Stimulated activated CD8-positive, alpha-beta memory T cell treated with anti-CD3 and anti-CD28 coated beads, Interleukin-15, amount 100 ng/mL, for 24 hours (primary cell): ENCODE measurements around the gene ST6GALNAC3.
"Not testable (repeated sequence)": the region's sequence is repeated elsewhere in the genome, so short reads cannot be mapped to it uniquely, and the experiment has no call there.

Experiments used
- DNase-seq: peaks from one replicate; pipeline ENCODE4 v3.0.0-alpha.2; 2020; ENCODE audit warnings: low read depth

The ST6GALNAC3 gene

DNA sequence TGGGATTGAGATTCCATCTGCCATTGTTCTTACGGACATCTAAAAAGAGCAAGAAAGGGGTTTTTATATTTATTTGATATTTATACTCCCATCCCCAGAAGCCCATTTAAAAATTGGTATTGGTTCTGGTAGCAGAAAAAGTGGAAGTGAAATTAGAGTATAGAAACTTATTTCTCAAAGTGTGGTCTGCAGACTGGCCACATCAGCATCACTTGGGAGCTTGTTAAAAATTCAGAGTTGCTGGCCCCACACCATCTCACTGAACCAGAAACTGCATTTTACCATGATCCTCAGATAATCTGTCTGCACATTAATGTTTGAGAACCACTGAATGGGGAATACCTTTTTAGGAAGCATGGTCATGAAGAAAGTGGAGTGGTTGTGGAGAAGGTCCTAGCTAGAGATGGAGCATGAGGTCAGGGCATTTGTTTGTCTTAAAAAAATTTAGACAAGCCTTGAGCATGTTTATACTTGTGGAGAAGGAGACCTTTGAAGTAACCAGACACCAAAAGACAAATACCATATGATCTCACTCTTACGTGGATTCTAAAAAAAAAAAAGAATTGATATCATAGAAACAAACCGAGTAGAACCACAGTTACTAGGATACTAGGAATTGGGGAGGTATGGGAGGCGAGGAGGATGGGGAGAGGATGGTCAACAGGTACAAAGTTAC lies 116.3 kb downstream of the ST6GALNAC3 start:
- no peak for DNase-seq

DNA sequence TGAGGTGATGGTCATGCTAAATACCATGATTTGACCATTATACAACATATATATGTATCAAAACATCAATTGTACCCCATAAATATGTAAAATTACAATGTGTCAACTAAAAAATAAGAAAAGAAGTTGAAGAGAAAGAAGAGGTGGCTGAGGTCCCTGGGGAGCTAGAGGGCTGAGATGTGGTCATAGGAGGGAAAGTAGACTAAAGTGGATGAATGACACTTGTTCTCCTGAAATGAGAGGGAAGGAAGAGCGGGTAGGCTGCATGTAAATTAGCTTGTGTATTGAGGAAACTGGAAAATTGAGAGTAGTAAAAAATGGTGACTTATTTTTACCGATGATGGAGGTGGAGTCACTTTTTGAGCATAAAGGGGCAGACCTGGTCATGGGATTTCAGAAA lies 117.0 kb downstream of the ST6GALNAC3 start:
- no peak for DNase-seq

- no peak for DNase-seq
Measured at GRCh38 chr1:76198452-76198851, 123.9 kb downstream of the ST6GALNAC3 start.

DNA sequence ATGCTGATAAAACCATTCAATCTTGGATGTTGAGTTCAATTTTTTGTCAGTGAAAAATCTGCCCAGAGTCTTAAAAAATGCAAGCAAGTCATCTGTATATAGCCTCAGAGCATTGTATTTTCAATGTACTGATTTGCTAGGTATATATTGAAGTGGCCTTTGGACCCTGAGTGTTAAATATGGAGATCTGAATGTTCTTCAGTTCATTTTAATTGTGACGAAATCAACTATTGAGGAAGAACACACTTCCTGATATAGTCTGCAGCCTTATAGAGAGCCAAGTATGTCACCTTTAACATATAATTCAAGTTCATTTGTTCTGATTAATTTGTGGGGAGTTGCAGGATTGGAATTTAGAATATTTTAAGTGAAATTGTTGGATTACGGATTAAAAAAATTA lies 128.1 kb downstream of the ST6GALNAC3 start:
- DNase-seq, result no peak

GRCh38 chr1:76203127-76203526 lies 128.6 kb downstream of the ST6GALNAC3 start:
- DNase-seq, result no peak

- DNase-seq, result no peak
Measured at GRCh38 chr1:76209238-76209637, 134.7 kb downstream of the ST6GALNAC3 start.

DNA sequence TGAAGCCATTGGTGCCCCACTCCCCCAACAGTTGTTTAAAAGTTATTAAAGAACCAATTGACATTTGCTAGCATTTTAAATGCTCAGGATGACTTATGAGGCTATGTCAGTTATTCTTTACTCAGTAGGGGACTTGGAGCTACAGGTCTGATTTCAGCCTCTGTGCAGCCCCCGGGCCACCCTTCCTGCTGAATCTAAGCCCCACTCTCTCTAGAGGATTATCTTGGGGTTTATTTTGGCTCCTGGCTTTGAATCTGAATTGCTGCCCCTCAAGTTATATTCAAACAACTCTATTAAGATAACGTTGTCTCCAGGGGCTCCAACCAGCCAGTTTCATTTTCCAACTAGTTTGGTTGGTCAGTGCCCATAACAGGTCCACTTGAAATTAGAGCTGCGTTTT lies 135.1 kb downstream of the ST6GALNAC3 start:
- no peak for DNase-seq

GRCh38 chr1:76210160-76210559 lies 135.6 kb downstream of the ST6GALNAC3 start:
- DNase-seq, result no peak

GRCh38 chr1:76218888-76219287 lies 144.3 kb downstream of the ST6GALNAC3 start:
- no peak for DNase-seq

- no peak for DNase-seq
Measured at GRCh38 chr1:76219366-76219818, 144.8 kb downstream of the ST6GALNAC3 start.

- DNase-seq, result no peak
Measured at GRCh38 chr1:76224752-76225151, 150.2 kb downstream of the ST6GALNAC3 start.

- no peak for DNase-seq
Measured at GRCh38 chr1:76225526-76225925, 151.0 kb downstream of the ST6GALNAC3 start.

DNA sequence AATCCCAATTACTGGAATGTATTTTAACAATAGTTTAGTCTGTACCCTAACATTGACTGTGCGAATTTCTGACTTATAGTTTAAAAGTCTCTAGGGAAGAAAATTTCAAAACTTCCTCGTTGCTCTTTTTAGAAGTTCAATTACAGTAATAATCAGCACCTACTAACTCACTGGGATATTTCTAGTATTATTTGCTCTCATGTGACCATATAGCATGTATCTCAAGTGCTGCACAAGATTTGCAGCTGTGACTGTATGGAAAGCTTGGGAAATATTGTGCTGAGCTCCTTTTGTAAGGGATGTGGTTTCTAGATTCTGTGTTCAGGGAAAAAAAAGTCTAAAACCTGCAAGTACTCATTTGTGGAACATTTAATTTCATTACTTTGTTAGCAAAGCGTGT lies 153.1 kb downstream of the ST6GALNAC3 start:
- no peak for DNase-seq

GRCh38 chr1:76229279-76230005 lies 154.9 kb downstream of the ST6GALNAC3 start:
- no peak for DNase-seq

DNA sequence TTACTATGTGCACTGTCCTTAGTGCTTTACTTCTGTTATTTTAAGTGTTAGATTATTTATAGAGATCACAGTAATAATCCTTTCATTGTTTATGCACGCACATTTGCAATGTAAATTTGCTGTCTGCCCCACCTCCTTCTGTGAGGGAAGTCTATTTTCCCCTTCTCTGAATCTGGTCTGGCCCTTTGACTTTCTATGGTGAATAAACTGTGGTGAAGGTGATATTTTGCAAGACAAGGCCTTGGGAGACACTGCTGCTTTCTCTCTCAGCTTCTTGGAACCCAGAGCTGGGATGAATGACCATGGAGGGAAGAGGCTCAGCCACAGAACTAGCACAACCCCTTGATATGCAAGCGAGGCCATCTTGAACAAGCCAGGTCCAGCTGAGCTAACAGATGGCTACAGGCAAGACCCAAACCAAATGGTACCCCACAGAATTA lies 156.3 kb downstream of the ST6GALNAC3 start:
- DNase-seq, result no peak

GRCh38 chr1:76231320-76231719 lies 156.8 kb downstream of the ST6GALNAC3 start:
- DNase-seq, result no peak

- DNase-seq, result no peak
Measured at GRCh38 chr1:76232666-76233065, 158.1 kb downstream of the ST6GALNAC3 start.

DNA sequence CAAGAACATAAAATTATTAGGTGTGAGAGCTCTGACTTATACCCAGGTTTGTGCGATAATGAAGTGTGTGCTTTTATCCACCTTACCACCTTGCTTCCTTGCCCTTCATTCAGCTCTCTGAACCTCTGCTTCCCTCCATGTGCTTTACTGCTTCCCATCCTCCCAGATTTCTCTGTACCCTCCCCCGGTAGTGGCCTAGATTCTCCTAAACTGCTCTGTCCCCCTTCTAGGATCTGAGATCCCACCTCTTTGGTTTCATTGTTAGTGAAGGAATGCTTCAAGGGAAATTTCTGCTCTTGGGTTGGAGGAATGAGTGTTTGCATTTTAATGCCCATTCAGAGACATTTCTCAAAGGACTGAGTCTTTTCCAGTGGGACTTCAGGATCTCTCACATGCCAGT lies 159.5 kb downstream of the ST6GALNAC3 start:
- no peak for DNase-seq

DNA sequence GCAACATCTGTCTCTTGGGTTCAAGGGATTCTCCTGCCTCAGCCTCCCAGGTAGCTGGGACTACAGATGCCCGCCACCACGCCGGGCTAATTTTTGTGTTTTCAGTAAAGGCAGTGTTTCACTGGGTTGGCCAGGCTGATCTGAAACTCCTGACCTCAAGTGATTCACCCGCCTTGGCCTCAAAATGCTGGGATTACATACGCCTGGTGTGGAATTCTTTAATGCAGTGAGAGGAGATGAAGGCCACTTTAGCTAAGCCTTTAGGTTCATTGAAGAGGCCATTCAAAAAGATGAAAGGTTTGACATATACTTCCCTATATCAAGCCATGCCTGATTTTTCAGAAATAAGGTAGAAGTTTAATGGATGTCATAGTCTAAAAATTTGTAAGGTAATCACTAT lies 162.7 kb downstream of the ST6GALNAC3 start:
- DNase-seq, result no peak

- no peak for DNase-seq
Measured at GRCh38 chr1:76238094-76238628, 163.6 kb downstream of the ST6GALNAC3 start.

GRCh38 chr1:76239470-76239918 lies 164.9 kb downstream of the ST6GALNAC3 start:
- no peak for DNase-seq

DNA sequence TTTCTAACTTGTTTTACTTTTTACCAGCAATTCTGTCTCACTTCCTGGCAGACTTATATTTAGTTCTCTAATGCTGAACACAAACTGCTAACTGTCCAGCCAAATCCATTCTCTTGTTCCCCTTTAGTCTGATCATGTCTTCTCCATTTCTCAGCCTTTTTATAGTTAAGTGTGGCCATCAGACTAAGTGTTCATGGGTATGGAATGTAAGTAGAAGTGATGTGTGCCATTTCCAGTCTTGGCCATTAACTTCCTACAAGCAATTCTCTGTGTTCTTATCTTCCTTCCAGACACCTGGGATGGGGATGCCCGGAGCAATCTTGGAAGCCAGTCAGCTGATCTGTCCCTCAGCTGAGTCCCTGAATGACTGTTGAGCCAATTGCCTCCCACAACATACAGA lies 165.8 kb downstream of the ST6GALNAC3 start:
- DNase-seq, result no peak

- DNase-seq, result not testable (repeated sequence)
Measured at GRCh38 chr1:76242587-76242986, 168.0 kb downstream of the ST6GALNAC3 start.
